ENCODE measurements around the gene SLC2A5. TPM values are rescaled to one million over a fixed set of nuclear protein-coding genes. Genes with fewer than 3 reads are reported as not detected.

SLC2A5 gene
- total RNA-seq, 1 experiment from 2014 or later: 0.61 TPM

GRCh38 chr1:8992936-8993687 lies 76.3 kb downstream of the SLC2A5 start:
- intact Hi-C loops (cut with micrococcal nuclease): no loop called here
- Mint-ChIP-seq H3K9me3 (ENCODE audit: unreplicated experiment) (no peaks in the 10 kb centered on the region), H3K27me3 (ENCODE audit: insufficient read depth, unreplicated experiment) (no peaks in the 10 kb centered on the region), H3K36me3 (ENCODE audit: insufficient read depth, unreplicated experiment) (no peaks in the 10 kb centered on the region), H3K4me3 (ENCODE audit: unreplicated experiment) (no peak overlapping the region), H3K4me1 (ENCODE audit: insufficient read depth, unreplicated experiment) (no peaks in the 10 kb centered on the region), H3K27ac (ENCODE audit: low read depth, unreplicated experiment) (no peak overlapping the region)
- TF ChIP-seq CTCF (IDR thresholded peaks at IDR 0.05; ENCODE audit: unreplicated experiment): peak; percentile 14
- POLR2A ChIA-PET: interaction anchor here (0.7 kb wide), 1 partner anchor 56 kb away, joined by 3 read pairs; no protein-coding TSS in a partner anchor
- BruUV-seq (replicated peaks): no TSS peak
- CTCF ChIA-PET: interaction anchor here (0.6 to 1.5 kb wide), 5 partner anchors 12 to 149 kb away, joined by 3 to 6 read pairs (median 5); no protein-coding TSS in a partner anchor
- DNase-seq (ENCODE audit: unreplicated experiment): no peak

- no peak overlapping the region for H3K27ac Mint-ChIP-seq (ENCODE audit: low read depth, unreplicated experiment)
- H3K27me3 Mint-ChIP-seq (ENCODE audit: insufficient read depth, unreplicated experiment): no peaks in the 10 kb centered on the region
- TF ChIP-seq CTCF (IDR thresholded peaks at IDR 0.05; ENCODE audit: unreplicated experiment): no peak
- no peaks in the 10 kb centered on the region for H3K9me3 Mint-ChIP-seq (ENCODE audit: unreplicated experiment)
- ChIA-PET CTCF (interaction anchor here (0.6 to 7.0 kb wide), 7 partner anchors 15 to 113 kb away, joined by 3 to 112 read pairs (median 5); no protein-coding TSS in a partner anchor), POLR2A (interaction anchor here (1.0 kb wide), 1 partner anchor 15 kb away, joined by 3 read pairs; no protein-coding TSS in a partner anchor)
- intact Hi-C loops (cut with micrococcal nuclease): loop anchor here (5.0 kb wide), 2 partner anchors 118 to 133 kb away; no protein-coding TSS in a partner anchor
- no peak for DNase-seq (ENCODE audit: unreplicated experiment)
- no TSS peak for BruUV-seq (replicated peaks)
- H3K36me3 Mint-ChIP-seq (ENCODE audit: insufficient read depth, unreplicated experiment): peaks cover 6% of the 10 kb centered on the region
- no peak overlapping the region for H3K4me3 Mint-ChIP-seq (ENCODE audit: unreplicated experiment)
- H3K4me1 Mint-ChIP-seq (ENCODE audit: insufficient read depth, unreplicated experiment): peaks cover 4% of the 10 kb centered on the region
These were observed 79.6 kb downstream of the SLC2A5 start for GRCh38 chr1:8989821-8990220.

GRCh38 chr1:8989061-8989460 lies 80.4 kb downstream of the SLC2A5 start:
- Mint-ChIP-seq H3K27me3 (ENCODE audit: insufficient read depth, unreplicated experiment) (no peaks in the 10 kb centered on the region), H3K27ac (ENCODE audit: low read depth, unreplicated experiment) (no peak overlapping the region), H3K4me1 (ENCODE audit: insufficient read depth, unreplicated experiment) (peaks cover 9% of the 10 kb centered on the region), H3K4me3 (ENCODE audit: unreplicated experiment) (no peak overlapping the region), H3K9me3 (ENCODE audit: unreplicated experiment) (no peaks in the 10 kb centered on the region), H3K36me3 (ENCODE audit: insufficient read depth, unreplicated experiment) (peaks cover 6% of the 10 kb centered on the region)
- intact Hi-C loops (cut with micrococcal nuclease): loop anchor here (5.0 kb wide), 2 partner anchors 117 to 132 kb away; no protein-coding TSS in a partner anchor
- no peak for TF ChIP-seq CTCF (IDR thresholded peaks at IDR 0.05; ENCODE audit: unreplicated experiment)
- DNase-seq (ENCODE audit: unreplicated experiment): no peak
- POLR2A ChIA-PET: no interaction called here
- BruUV-seq (replicated peaks): no TSS peak
- CTCF ChIA-PET: interaction anchor here (0.5 to 7.0 kb wide), 13 partner anchors 10 to 1008 kb away, joined by 3 to 112 read pairs (median 4); no protein-coding TSS in a partner anchor

DNA sequence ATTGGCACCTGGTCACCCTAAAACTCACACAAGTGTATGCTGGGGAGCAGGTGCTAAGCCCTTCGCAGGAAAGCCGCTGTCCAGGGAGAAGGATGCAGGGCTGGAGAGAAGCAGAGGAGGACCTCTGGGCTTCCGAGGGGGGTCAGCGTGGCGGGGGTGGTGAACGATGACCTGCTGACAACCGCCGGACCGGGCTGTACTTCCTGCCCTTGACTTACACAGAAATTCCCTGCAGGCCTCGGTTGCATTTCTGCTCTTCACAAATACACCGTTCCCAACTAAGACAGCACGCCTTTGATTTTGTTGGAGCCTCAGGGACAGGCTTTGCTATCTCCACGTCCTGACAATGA lies 80.8 kb downstream of the SLC2A5 start:
- no peaks in the 10 kb centered on the region for H3K9me3 Mint-ChIP-seq (ENCODE audit: unreplicated experiment)
- no TSS peak for BruUV-seq (replicated peaks)
- no peaks in the 10 kb centered on the region for H3K27me3 Mint-ChIP-seq (ENCODE audit: insufficient read depth, unreplicated experiment)
- H3K4me1 Mint-ChIP-seq (ENCODE audit: insufficient read depth, unreplicated experiment): peaks cover 12% of the 10 kb centered on the region
- peaks cover 6% of the 10 kb centered on the region for H3K36me3 Mint-ChIP-seq (ENCODE audit: insufficient read depth, unreplicated experiment)
- H3K27ac Mint-ChIP-seq (ENCODE audit: low read depth, unreplicated experiment): no peak overlapping the region
- ChIA-PET POLR2A (no interaction called here), CTCF (interaction anchor here (0.7 to 7.0 kb wide), 13 partner anchors 17 to 1007 kb away, joined by 3 to 112 read pairs (median 4); no protein-coding TSS in a partner anchor)
- no peak for DNase-seq (ENCODE audit: unreplicated experiment)
- intact Hi-C loops (cut with micrococcal nuclease): loop anchor here (1.0 to 5.0 kb wide), 4 partner anchors 17 to 131 kb away; no protein-coding TSS in a partner anchor
- H3K4me3 Mint-ChIP-seq (ENCODE audit: unreplicated experiment): no peak overlapping the region
- no peak for TF ChIP-seq CTCF (IDR thresholded peaks at IDR 0.05; ENCODE audit: unreplicated experiment)
